Measurements from ENCODE around the gene TBPL1. TPM values are rescaled to one million over a fixed set of nuclear protein-coding genes. Genes with fewer than 3 reads are reported as not detected.

TBPL1 gene
- total RNA-seq, 2 donors from 2014 or later: 40.4 to 45.4 TPM

DNA sequence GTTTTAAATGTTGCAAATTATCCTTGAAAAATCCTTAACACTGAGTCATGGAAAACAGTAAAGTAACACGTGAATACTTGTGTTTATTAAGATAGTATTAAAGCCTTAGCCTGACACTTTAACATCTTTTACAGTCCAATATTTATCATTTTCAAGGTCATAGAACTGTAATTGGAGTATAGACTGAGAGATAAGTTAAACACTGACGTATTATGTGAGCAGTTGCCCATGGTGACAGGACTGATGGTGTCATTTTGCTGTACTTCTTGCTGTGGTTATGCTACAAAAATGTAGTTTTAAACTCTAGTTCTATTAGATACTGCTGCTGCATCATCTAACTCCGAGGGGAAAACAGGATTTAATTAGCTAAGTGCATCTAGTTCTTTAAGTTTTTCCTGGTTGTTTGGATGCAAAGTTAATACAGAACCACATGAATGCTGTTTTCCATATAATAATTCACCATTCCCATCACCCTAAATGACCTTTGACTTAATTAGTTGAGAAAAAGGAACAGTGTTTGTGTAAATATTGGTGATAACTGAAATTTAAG lies 61.6 kb downstream of the TBPL1 start:
- TF ChIP-seq, protein P1, sequence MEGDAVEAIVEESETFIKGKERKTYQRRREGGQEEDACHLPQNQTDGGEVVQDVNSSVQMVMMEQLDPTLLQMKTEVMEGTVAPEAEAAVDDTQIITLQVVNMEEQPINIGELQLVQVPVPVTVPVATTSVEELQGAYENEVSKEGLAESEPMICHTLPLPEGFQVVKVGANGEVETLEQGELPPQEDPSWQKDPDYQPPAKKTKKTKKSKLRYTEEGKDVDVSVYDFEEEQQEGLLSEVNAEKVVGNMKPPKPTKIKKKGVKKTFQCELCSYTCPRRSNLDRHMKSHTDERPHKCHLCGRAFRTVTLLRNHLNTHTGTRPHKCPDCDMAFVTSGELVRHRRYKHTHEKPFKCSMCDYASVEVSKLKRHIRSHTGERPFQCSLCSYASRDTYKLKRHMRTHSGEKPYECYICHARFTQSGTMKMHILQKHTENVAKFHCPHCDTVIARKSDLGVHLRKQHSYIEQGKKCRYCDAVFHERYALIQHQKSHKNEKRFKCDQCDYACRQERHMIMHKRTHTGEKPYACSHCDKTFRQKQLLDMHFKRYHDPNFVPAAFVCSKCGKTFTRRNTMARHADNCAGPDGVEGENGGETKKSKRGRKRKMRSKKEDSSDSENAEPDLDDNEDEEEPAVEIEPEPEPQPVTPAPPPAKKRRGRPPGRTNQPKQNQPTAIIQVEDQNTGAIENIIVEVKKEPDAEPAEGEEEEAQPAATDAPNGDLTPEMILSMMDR (conservative IDR thresholded peaks at IDR 0.05): no peak
- no peaks in the 10 kb centered on the region for H3K4me1 ChIP-seq (ENCODE audit: control insufficient read depth, insufficient read depth, low read length)
- Mint-ChIP-seq H3K4me1 (peaks cover 7% of the 10 kb centered on the region), H3K9me3 (no peaks in the 10 kb centered on the region), H3K36me3 (ENCODE audit: low read depth) (no peaks in the 10 kb centered on the region), H3K27ac (no peak overlapping the region), H3K4me3 (no peak overlapping the region), H3K27me3 (ENCODE audit: insufficient read depth) (peaks cover 2% of the 10 kb centered on the region)
- H3K36me3 ChIP-seq (ENCODE audit: control insufficient read depth, insufficient read depth, low read length): no peaks in the 10 kb centered on the region
- no peak for DNase-seq
- H3K9me3 ChIP-seq (ENCODE audit: control insufficient read depth, low read length): no peaks in the 10 kb centered on the region
- 70 to 100% methylated on average over 1 to 3 of the region's 3 CpGs for WGBS, 2 experiments (ENCODE audit: insufficient coverage in 1 of 2, insufficient read length in 1 of 2)
- no peak overlapping the region for H3K27ac ChIP-seq (ENCODE audit: low read depth, low read length)
- no peak overlapping the region for H3K9ac ChIP-seq (ENCODE audit: extremely low read depth, low read length, poor library complexity, severe bottlenecking)
- H3K27me3 ChIP-seq (ENCODE audit: control insufficient read depth, insufficient read depth, low read length, poor library complexity, severe bottlenecking): no peaks in the 10 kb centered on the region
- H3K4me3 ChIP-seq (ENCODE audit: low read length): no peak overlapping the region

DNA sequence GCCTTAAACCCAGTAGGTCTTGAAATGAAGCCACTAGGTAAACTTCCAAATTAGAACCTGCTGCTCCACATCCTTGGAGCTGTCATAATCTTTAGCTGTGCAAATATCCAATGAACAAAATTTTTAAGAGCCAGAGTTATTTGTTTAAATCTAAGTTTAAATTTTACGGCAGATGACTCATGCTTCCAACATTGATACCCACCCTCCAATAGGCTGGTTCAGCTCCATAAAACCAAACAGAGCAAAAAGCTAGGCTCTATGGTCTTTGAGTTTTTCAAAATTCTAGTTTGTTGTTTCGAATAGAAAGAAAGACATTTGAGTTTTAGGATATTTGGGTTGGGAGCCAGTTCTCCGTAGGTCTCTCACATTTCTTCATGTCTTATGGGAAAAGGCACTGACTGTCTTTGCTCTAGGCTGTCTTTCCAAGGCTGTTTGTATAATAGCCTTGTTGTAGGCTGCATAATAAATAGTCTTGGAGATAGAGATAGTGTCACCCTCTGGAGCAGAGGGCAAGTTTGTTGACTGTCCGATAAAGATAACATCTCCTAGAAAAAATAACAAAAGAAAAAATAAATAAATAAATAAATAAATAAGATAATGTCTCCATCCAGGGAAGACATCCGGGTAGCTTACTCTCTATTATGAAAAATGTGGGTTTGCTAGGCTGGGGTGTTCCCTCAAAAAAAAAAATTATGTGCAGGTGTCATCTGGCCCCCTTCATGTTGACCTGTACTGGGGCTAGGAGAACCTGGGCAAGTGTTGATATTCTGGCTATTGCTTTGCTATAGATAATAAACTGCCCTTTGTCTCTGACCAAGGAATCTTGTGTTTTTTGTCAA lies 62.9 kb downstream of the TBPL1 start:
- H3K27me3 Mint-ChIP-seq (ENCODE audit: insufficient read depth): peaks cover 2% of the 10 kb centered on the region
- Histone ChIP-seq H3K27me3 (ENCODE audit: control insufficient read depth, insufficient read depth, low read length, poor library complexity, severe bottlenecking) (no peaks in the 10 kb centered on the region), H3K9me3 (ENCODE audit: control insufficient read depth, low read length) (no peaks in the 10 kb centered on the region), H3K9ac (ENCODE audit: extremely low read depth, low read length, poor library complexity, severe bottlenecking) (no peak overlapping the region), H3K36me3 (ENCODE audit: control insufficient read depth, insufficient read depth, low read length) (no peaks in the 10 kb centered on the region), H3K4me1 (ENCODE audit: control insufficient read depth, insufficient read depth, low read length) (no peaks in the 10 kb centered on the region), H3K4me3 (ENCODE audit: low read length) (no peak overlapping the region), H3K27ac (ENCODE audit: low read depth, low read length) (no peak overlapping the region)
- 92% methylated on average over 4 of the region's 5 CpGs; no CpG with 5 or more reads in 1 of the 2 experiments for WGBS, 2 experiments (ENCODE audit: insufficient coverage in 1 of 2, insufficient read length in 1 of 2)
- H3K9me3 Mint-ChIP-seq: no peaks in the 10 kb centered on the region
- DNase-seq: no peak
- H3K36me3 Mint-ChIP-seq (ENCODE audit: low read depth): no peaks in the 10 kb centered on the region
- H3K4me1 Mint-ChIP-seq: peaks cover 7% of the 10 kb centered on the region
- H3K27ac Mint-ChIP-seq: no peak overlapping the region
- H3K4me3 Mint-ChIP-seq: no peak overlapping the region
- TF ChIP-seq, protein P1 (conservative IDR thresholded peaks at IDR 0.05): no peak

DNA sequence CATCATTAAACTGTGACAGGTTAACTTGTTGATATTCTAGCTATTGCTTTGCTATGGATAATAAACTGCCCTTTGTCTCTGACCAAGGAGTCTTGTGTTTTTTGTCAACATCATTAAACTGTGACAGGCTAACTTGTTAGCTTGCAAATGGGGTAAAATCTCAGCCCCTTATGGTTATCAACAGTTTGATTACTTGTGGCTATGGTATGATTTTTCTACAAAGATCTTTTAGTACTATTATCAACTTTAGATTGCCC lies 63.5 kb downstream of the TBPL1 start:
- H3K9me3 Mint-ChIP-seq: no peaks in the 10 kb centered on the region
- peaks cover 2% of the 10 kb centered on the region for H3K27me3 Mint-ChIP-seq (ENCODE audit: insufficient read depth)
- no peak overlapping the region for H3K27ac Mint-ChIP-seq
- Histone ChIP-seq H3K27me3 (ENCODE audit: control insufficient read depth, insufficient read depth, low read length, poor library complexity, severe bottlenecking) (no peaks in the 10 kb centered on the region), H3K9ac (ENCODE audit: extremely low read depth, low read length, poor library complexity, severe bottlenecking) (no peak overlapping the region), H3K9me3 (ENCODE audit: control insufficient read depth, low read length) (no peaks in the 10 kb centered on the region), H3K36me3 (ENCODE audit: control insufficient read depth, insufficient read depth, low read length) (no peaks in the 10 kb centered on the region), H3K4me3 (ENCODE audit: low read length) (no peak overlapping the region), H3K27ac (ENCODE audit: low read depth, low read length) (no peak overlapping the region), H3K4me1 (ENCODE audit: control insufficient read depth, insufficient read depth, low read length) (no peaks in the 10 kb centered on the region)
- H3K4me1 Mint-ChIP-seq: peaks cover 7% of the 10 kb centered on the region
- no peak for DNase-seq
- H3K36me3 Mint-ChIP-seq (ENCODE audit: low read depth): no peaks in the 10 kb centered on the region
- TF ChIP-seq, protein P1 (conservative IDR thresholded peaks at IDR 0.05): no peak
- H3K4me3 Mint-ChIP-seq: no peak overlapping the region

Data from endodermal cell (in vitro differentiated cells).